B cell (primary cell): ENCODE data around the gene ZSCAN2. TPM values are rescaled to one million over a fixed set of nuclear protein-coding genes. Genes with fewer than 3 reads are reported as not detected.

Experiments
- ATAC-seq: fragments of 200-7000 bp; cut with Tn5 transposase; one replicate; pipeline ENCODE4 v1.10.0; 2021; ENCODE audit warnings: low read depth, mild to moderate bottlenecking, moderate number of reproducible peaks, moderate library complexity
- CTCF ChIA-PET: fragments of 350-600 bp; sonication (Branson Sonifier 250); formaldehyde crosslinking; loops from one replicate; lab custom pipeline; 2021; ENCODE audit warnings: antibody characterized with exemption, inconsistent platforms; lab: Charles Lee
- POLR2A ChIA-PET: fragments of 350-600 bp; sonication (Branson Sonifier 250); formaldehyde crosslinking; loops from one replicate; lab custom pipeline; 2021; ENCODE audit warnings: antibody characterized with exemption; lab: Charles Lee
- DNase-seq: peaks from one replicate; pipeline ENCODE4 v3.0.0; 2013
- H2AFZ ChIP-seq: 2 replicates; pipeline ENCODE4 v1.6.1; 2012; ENCODE audit warnings: mild to moderate bottlenecking, low read depth, low read length; ENCODE audit not compliant: insufficient read depth, poor library complexity, severe bottlenecking
- H3K27ac ChIP-seq, 2 donors: 1 replicate in 1 of 2; 2 replicates in 1 of 2; pipeline ENCODE4 v1.5.1; 2012 to 2013; ENCODE audit warnings: low read length in 2 of 2, mild to moderate bottlenecking in 2 of 2, moderate library complexity in 1 of 2
- H3K27me3 ChIP-seq, 4 experiments: fragments of 200-600 bp in 1 of 4; sonication (generic) in 1 of 4; replicated peaks in 1 of 4; 1 replicate in 2 of 4; 2 replicates in 2 of 4; pipeline versions ENCODE4 v1.6.1 to v1.7.0; 2013 to 2016; ENCODE audit warnings: low read length in 3 of 4, mild to moderate bottlenecking in 2 of 4, mixed read lengths in 1 of 4, moderate library complexity in 1 of 4; ENCODE audit not compliant: insufficient read depth in 4 of 4, control insufficient read depth in 3 of 4; ENCODE audit errors: control extremely low read depth in 1 of 4
- H3K36me3 ChIP-seq, 2 experiments: replicated peaks in 1 of 2; 1 replicate in 1 of 2; 2 replicates in 1 of 2; pipeline versions ENCODE4 v1.6.1 to v1.7.1; 2013; ENCODE audit warnings: low read length in 1 of 2; ENCODE audit not compliant: insufficient read depth in 2 of 2, control insufficient read depth in 1 of 2; ENCODE audit errors: control extremely low read depth in 1 of 2, extremely low read depth in 1 of 2
- H3K4me1 ChIP-seq, 2 donors: fragments of 200-600 bp in 1 of 2; sonication (generic) in 1 of 2; 1 replicate in 1 of 2; 2 replicates in 1 of 2; pipeline versions ENCODE4 v1.5.1 to v1.6.1; 2013 to 2017; ENCODE audit warnings: low read length in 2 of 2; ENCODE audit not compliant: control insufficient read depth in 2 of 2, insufficient read depth in 2 of 2
- H3K4me2 ChIP-seq: replicated peaks from 2 replicates; pipeline ENCODE3; 2012; ENCODE audit warnings: mild to moderate bottlenecking, low read depth, low read length; ENCODE audit not compliant: poor library complexity, severe bottlenecking
- H3K4me3 ChIP-seq, 5 experiments: fragments of 200-600 bp in 1 of 5; sonication (generic) in 1 of 5; 1 replicate in 3 of 5; 2 replicates in 2 of 5; pipeline versions ENCODE4 v1.5.1 to v1.7.0; 2011 to 2016; ENCODE audit warnings: low read length in 4 of 5, mild to moderate bottlenecking in 4 of 5, low read depth in 2 of 5, control low read depth in 1 of 5, moderate library complexity in 1 of 5; ENCODE audit not compliant: insufficient read depth in 1 of 5; ENCODE audit errors: control extremely low read depth in 1 of 5, extremely low read depth in 1 of 5
- H3K79me2 ChIP-seq: fragments of 200-600 bp; sonication (generic); one replicate; pipeline ENCODE4 v1.6.0; 2016; ENCODE audit warnings: low read length; ENCODE audit not compliant: control insufficient read depth, insufficient read depth
- H3K9ac ChIP-seq: fragments of 200-600 bp; sonication (generic); 2 replicates; pipeline ENCODE4 v1.6.1; 2017; ENCODE audit warnings: mild to moderate bottlenecking, low read length, moderate library complexity
- H3K9me3 ChIP-seq, 3 donors: one replicate each; pipeline versions ENCODE4 v1.6.1 to v1.7.1; 2013; ENCODE audit warnings: low read length in 2 of 3; ENCODE audit not compliant: control insufficient read depth in 2 of 3, insufficient read depth in 1 of 3; ENCODE audit errors: control extremely low read depth in 1 of 3
- H4K20me1 ChIP-seq: 2 replicates; pipeline ENCODE4 v1.6.0; 2012; ENCODE audit warnings: mild to moderate bottlenecking, low read length; ENCODE audit not compliant: insufficient read depth, control insufficient read depth, poor library complexity, severe bottlenecking
- H3K27ac Mint-ChIP-seq: one replicate; pipeline ENCODE4 v1.8.0; 2021; ENCODE audit warnings: mixed read lengths
- H3K27me3 Mint-ChIP-seq: one replicate; pipeline ENCODE4 v1.8.0; 2021; ENCODE audit warnings: mixed read lengths
- H3K4me1 Mint-ChIP-seq: one replicate; pipeline ENCODE4 v1.8.0; 2021; ENCODE audit warnings: mixed read lengths
- H3K4me3 Mint-ChIP-seq: one replicate; pipeline ENCODE4 v1.8.0; 2021; ENCODE audit warnings: mixed read lengths
- H3K9me3 Mint-ChIP-seq: one replicate; pipeline ENCODE4 v1.8.0; 2022; ENCODE audit warnings: mixed read lengths; ENCODE audit not compliant: insufficient read depth
- CTCF ChIP-seq: fragments of 200-600 bp; IDR thresholded peaks from one replicate; pipeline ENCODE4 v1.8.0; 2022; ENCODE audit warnings: antibody characterized with exemption, mild to moderate bottlenecking
- EZH2 ChIP-seq: IDR thresholded peaks from 2 replicates; pipeline ENCODE4 v1.6.1; 2012; ENCODE audit warnings: borderline replicate concordance, low read depth, mild to moderate bottlenecking, moderate library complexity, low read length; ENCODE audit not compliant: insufficient read depth, poor library complexity, severe bottlenecking
- WGBS: methylation state at CpG from one replicate; pipeline ENCODE4 v1.1.5; 2013; ENCODE audit warnings: missing lambda C conversion rate; ENCODE audit not compliant: insufficient coverage; 5-methylcytosine and 5-hydroxymethylcytosine counted together
- intact Hi-C: fragments of 100-400 bp; cut with micrococcal nuclease; formaldehyde crosslinking; loops from one replicate; pipeline ENCODE4 v1.10.0; 2022
- polyA plus RNA-seq: library from polyadenylated mRNA; depleted of rRNA; stranded (reverse); fragments of >200 nt; gene quantifications from 2 replicates; pipeline ENCODE4 v1.2.3, GENCODE V29; 2012
- total RNA-seq, 2 donors: library from RNA; stranded (reverse); fragments of 120-200 nt in 1 of 2; gene quantifications; 1 replicate in 1 of 2; 2 replicates in 1 of 2; pipeline versions ENCODE4 v1.2.3 to v1.2.4, GENCODE V29; 2013 to 2022

ZSCAN2 gene
- total and polyA plus RNA-seq, 2 donors (not counting 1 experiment from before 2014, with no cell fraction given), result 9.9 to 18.6 TPM

GRCh38 chr15:84606653-84607120, 5.9 kb downstream of the ZSCAN2 start:
- 100% methylated on average over 4 of the region's 8 CpGs for WGBS
- Histone ChIP-seq H3K4me1 (peaks cover 12 to 22% of the 10 kb centered on the region in 2 donors), H3K9me3 (no peaks in the 10 kb centered on the region), H2AFZ (no peak overlapping the region), H3K27me3 (no peaks in the 10 kb centered on the region), H3K4me2 (no peak overlapping the region), H4K20me1 (peaks cover 15% of the 10 kb centered on the region), H3K9ac (no peak overlapping the region), H3K4me3 (no peak overlapping the region), H3K79me2 (peaks cover 74% of the 10 kb centered on the region), H3K36me3 (peaks cover 8 to 13% of the 10 kb centered on the region in 2 experiments), H3K27ac (no peak overlapping the region)
- Mint-ChIP-seq H3K4me3 (no peak overlapping the region), H3K9me3 (no peaks in the 10 kb centered on the region), H3K4me1 (peaks cover 41% of the 10 kb centered on the region), H3K27me3 (no peaks in the 10 kb centered on the region), H3K27ac (no peak overlapping the region)
- no peak for TF ChIP-seq CTCF
- TF ChIP-seq EZH2, result no peak
- ATAC-seq, result no peak
- ChIA-PET CTCF (interaction anchor here (1.2 kb wide), 1 partner anchor 143 kb away, joined by 3 read pairs; no protein-coding TSS in a partner anchor), POLR2A (interaction anchor here (1.5 kb wide), 1 partner anchor 24 kb away, joined by 6 read pairs; no protein-coding TSS in a partner anchor)
- DNase-seq, result no peak
- intact Hi-C loops, result no loop called here

- Mint-ChIP-seq H3K27me3 (no peaks in the 10 kb centered on the region), H3K9me3 (no peaks in the 10 kb centered on the region), H3K27ac (no peak overlapping the region), H3K4me1 (peaks cover 28% of the 10 kb centered on the region), H3K4me3 (no peak overlapping the region)
- Histone ChIP-seq H3K79me2 (peaks cover 65% of the 10 kb centered on the region), H3K27me3 (no peaks in the 10 kb centered on the region), H3K36me3 (peaks cover 8 to 13% of the 10 kb centered on the region in 2 experiments), H3K9me3 (no peaks in the 10 kb centered on the region), H4K20me1 (peaks cover 15% of the 10 kb centered on the region), H3K4me1 (peaks cover 10 to 16% of the 10 kb centered on the region in 2 donors), H3K4me3 (no peak overlapping the region), H3K9ac (no peak overlapping the region), H2AFZ (no peak overlapping the region), H3K27ac (no peak overlapping the region), H3K4me2 (no peak overlapping the region)
- DNase-seq (no peak), ATAC-seq (no peak)
- WGBS, result no CpG with 5 or more reads among the region's 1 CpG
- TF ChIP-seq EZH2 (no peak), CTCF (no peak)
- ChIA-PET CTCF (interaction anchor here (1.4 kb wide), 1 partner anchor 10 kb away, joined by 5 read pairs; no protein-coding TSS in a partner anchor), POLR2A (no interaction called here)
- intact Hi-C loops, result no loop called here
These were observed 8.0 kb downstream of the ZSCAN2 start for GRCh38 chr15:84608707-84609284.
